NCI-H187 (cell line): ENCODE data around the gene KCNC2.
"Not testable (repeated sequence)": the region's sequence is repeated elsewhere in the genome, so short reads cannot be mapped to it uniquely, and the experiment has no call there.

ENCODE experiments used
- DNase-seq, 2 experiments: peaks; one replicate each; lab custom pipeline; 2025; lab: John Stamatoyannopoulos, UW

Gene KCNC2

GRCh38 chr12:75209812-75210138, at the start of gene KCNC2:
Gene KCNC2 (minus strand): TSS chr12:75209839.
- no peak for DNase-seq

DNA sequence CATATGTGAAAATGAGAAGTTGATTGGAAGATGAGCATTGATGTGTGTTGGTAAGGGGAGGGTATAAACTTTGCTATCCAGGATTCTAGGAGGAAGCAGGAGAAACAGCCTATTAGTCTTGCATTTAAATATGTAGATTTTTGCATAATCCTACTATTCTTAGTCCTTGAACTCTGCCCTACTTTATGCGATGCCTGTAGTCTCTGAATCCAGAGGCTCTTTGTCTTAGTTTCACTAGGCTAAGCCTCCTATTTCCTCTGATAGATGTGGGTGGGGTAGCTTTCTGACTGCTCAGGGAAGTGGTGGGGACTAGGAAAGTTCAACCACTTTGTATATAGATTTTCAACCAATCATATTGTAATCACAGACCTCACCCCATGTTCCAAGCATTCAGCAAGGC, 49.5 kb upstream of the KCNC2 start:
- DNase-seq = no peak

- DNase-seq = no peak
Observed at GRCh38 chr12:75257510-75257909, 47.9 kb upstream of the KCNC2 start.

GRCh38 chr12:75245108-75245507, 35.5 kb upstream of the KCNC2 start:
- DNase-seq = no peak

GRCh38 chr12:75239987-75240386, 30.3 kb upstream of the KCNC2 start:
- no peak for DNase-seq

- DNase-seq = no peak
Observed at GRCh38 chr12:75236206-75236605, 26.6 kb upstream of the KCNC2 start.

DNA sequence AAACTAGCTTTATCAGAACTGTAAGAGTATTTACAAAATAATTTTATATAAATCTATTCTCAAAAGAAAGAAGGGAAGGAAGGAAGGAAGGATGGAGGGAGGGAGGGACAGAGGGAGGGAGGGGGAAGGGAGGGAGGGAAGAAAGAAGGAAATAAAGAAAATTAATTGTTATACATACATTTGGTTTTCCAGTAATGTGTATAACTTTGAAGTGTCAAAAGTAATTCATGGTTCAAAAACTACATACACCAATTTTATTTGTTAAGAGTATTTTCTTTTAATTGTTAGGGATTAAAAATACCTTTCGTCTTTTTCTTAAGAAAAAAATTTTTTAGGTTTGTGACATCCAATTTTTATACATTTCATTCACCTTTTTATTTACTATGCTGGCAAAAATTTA, 17.5 kb upstream of the KCNC2 start:
- no peak for DNase-seq

DNA sequence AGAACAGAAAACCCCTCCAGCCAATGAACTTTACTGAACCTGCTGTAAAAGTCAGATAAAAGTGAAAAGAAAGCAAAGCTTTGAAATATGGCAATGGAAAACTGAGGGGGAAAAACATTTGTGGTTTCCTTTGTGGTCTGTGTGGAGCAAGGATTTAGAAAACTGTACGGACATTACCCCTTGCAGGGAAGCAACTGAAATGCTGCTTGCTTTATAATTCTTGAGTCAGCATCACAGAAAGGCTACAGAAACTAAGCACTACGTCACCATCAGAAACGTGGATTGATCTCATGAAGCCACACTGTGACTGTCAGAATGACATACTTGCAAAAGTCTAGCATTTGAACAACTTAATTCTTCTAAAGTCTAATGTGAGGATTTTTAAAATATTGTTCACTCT, 2.4 kb upstream of the KCNC2 start:
- DNase-seq = no peak

DNA sequence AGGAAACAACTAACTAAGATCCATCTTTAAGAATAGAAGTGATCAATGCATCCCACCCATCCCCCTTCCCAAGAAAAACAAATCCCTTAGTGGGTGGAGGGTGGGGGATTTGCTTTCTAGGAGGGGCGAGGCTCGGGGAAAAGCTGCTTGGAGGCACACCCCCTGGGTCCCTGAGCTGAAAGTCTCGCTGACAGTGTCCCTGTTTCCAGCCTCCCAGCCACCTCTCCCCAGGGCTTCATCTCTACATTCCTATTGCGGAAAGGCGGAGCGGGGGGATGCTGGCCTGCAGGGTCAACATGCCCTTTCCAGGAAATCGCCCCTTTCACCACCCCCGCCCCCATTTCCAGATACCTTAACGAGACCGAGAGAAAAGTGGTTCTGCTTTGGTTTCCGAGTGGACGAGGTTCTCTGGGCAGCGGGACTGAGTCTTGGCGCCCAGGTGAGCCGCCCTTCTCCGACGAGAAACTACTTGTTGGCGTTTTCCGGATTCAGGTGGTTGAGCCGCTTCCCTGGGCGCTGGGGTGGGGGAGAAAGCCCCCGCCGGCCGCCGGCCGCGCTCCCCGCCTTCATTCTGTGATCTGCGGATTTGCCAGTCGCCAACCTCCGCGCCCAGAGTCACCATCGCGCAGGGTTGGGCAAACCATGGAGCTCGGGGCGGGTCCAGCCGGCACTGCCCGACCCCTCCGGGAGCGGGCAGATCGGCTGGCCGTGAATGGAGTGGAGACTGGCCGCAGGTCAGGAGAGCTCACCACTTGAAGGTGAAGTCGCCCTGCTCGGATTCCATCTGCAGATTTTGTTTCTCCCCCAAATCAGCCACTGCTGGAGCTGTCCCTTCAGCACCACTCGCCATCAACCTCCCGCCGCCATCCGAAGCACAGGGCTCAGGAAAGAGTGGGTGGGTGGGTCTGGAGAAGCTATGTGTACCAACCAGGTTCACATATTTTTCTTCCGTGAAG, 505 bp downstream of the KCNC2 start:
- no peak for DNase-seq

DNA sequence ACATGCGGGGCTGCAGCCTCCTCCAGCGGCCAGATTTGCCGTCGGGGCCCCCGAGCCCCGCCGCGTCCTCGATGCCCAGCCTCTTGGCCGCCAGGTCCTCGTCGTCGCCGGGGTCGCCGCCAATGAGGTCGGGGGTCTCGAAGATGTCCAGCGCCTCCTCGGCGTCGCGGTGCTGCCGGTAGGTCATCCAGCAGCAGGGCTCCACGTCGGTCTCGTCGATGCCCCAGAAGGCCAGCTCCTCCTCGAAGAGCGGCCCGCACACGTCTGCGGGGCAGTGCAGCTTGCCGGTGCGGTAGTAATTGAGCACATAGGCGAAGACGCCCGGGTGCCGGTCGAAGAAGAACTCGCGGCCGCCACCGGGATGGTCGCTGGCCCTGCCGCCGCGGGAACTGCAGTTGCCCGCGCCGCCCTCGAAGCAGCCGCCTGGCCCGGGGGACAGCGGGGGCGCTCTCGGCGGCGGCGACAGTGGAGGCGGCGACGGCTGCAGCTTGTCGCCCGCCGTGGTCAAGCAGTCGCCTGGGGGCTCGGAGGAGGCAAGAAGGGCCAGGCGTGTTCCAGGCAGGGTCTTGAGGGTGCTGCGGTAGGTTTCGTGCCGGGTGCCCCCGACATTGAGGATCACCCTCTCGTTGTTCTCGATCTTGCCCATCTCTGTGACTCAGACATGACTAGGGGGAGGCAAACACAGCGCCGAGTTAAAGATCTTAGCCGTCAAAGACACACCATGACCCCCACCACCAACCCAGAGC, 2.1 kb downstream of the KCNC2 start:
- no peak for DNase-seq

- DNase-seq = no peak
Observed at GRCh38 chr12:75205558-75205957, 4.1 kb downstream of the KCNC2 start.

DNA sequence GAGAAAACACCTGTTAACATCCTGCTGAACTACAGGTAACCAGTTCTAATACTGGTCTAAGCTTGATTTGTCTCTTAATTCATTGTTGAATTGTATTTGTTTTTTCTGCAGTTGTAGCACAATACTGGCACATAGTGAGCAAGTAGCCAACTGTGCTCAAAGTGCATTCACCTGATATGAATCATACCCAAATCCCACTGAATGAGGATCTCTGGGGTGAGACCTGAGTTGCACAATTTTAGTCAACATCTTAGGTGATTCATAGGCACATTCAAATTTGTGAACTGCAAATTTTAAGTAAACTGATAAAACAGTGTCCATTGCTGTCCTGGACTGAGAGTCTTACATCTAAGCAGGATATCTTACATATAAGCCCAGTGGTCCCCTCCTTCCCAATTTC, 12.8 kb downstream of the KCNC2 start:
- DNase-seq = no peak

GRCh38 chr12:75196408-75196807, 13.2 kb downstream of the KCNC2 start:
- no peak for DNase-seq

GRCh38 chr12:75194250-75194649, 15.4 kb downstream of the KCNC2 start:
- no peak for DNase-seq

GRCh38 chr12:75192196-75192595, 17.4 kb downstream of the KCNC2 start:
- DNase-seq = no peak

DNA sequence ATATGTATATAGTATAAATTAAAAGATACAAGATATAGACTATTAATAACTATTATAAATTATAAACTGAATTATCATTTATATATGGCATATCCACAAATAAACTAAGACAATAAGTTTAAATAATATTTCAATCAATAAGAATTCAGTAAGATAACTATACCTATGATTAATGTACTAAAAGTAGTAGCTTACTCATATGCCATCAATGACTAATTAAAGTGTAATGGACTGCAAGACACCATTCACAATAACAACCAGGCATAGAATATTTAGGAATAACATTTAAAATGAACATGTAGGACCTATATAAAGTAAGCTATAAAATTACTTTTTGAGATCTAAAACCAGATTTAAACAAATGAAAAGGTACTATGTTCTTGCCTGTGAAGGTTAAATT, 18.8 kb downstream of the KCNC2 start:
- DNase-seq = no peak

- DNase-seq = not testable (repeated sequence)
Observed at GRCh38 chr12:75185881-75186280, 23.8 kb downstream of the KCNC2 start.

GRCh38 chr12:75184516-75184915, 25.1 kb downstream of the KCNC2 start:
- peak in 1 of 2 experiments; percentile 10 for DNase-seq

- DNase-seq = no peak
Observed at GRCh38 chr12:75183967-75184366, 25.7 kb downstream of the KCNC2 start.

GRCh38 chr12:75177997-75178396, 31.6 kb downstream of the KCNC2 start:
- DNase-seq = no peak

- DNase-seq = no peak
Observed at GRCh38 chr12:75172611-75173010, 37.0 kb downstream of the KCNC2 start.

GRCh38 chr12:75170640-75171185, 38.9 kb downstream of the KCNC2 start:
- DNase-seq = no peak

DNA sequence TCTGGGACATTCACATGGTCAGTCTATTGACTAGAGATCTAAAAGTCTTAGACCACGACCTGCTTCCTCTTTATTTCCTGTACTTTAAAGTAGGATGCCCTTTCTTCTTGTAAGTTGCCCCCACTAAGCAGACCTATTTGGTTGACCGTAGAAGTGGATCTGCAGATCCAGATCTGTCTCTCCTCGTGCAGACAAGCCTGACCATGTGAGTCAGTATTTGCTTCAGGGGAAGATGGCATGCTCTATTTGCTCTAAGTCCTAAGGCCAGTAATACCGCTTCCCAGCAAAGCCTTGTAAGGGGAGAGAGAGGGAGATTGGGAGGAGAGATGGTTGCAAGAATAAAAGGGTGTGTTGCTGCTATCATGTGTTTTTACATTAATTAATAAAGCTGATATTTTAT, 46.8 kb downstream of the KCNC2 start:
- DNase-seq = no peak
